Measurements from ENCODE around the gene LIPN. TPM values are rescaled to one million over a fixed set of nuclear protein-coding genes. Genes with fewer than 3 reads are reported as not detected.

Gene LIPN
- not detected for polyA plus RNA-seq (2012; ENCODE audit: insufficient read length, low read depth)

DNA sequence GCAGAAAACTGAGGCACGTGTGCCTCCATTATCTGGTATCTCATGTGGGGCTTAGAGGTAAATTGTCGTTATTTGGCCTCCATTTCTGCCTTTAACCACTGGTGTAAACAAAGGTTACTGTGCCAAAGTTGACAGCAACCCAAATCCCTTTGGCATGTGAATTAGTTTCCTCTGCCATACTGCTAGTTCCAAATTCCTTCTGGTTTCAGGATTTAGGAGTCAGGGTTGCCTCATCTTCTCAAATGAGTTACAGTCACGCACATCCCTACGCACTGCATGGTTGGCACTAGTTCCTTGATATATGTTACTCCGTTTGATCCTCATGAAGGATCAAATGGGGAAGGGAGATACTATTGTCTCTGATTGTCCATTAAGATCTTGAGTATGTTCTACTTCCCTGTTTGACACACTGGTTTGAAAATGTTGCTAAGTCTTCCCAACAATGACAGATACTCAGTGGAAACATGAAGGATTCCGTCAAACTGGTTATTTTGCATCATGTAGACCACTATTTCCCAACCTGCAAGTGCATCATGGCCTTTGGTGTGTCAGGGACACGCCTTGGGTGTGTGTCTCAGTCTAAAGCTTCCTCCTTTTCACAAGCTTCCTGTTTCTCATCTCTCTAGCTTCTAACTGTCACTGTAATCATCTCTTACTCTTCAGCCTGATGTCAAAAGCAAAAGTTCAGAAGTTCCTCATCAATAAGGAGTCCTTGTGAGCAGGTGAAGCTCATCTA lies at the start of gene LIPN:
LIPN (plus strand) TSS at position 655 of the 736 bp plus-strand sequence. CDS start 1,386 bp downstream, outside the sequence.
- TF ChIP-seq TAF1 (IDR thresholded peaks at IDR 0.05; ENCODE audit: borderline replicate concordance, insufficient read depth, low read length): no peak
- TF ChIP-seq REST (IDR thresholded peaks at IDR 0.05; ENCODE audit: insufficient read depth in 1 of 2, low read depth in 2 of 2, low read length in 2 of 2): no peak
- TF ChIP-seq FOXP2 (optimal IDR thresholded peaks at IDR 0.05; ENCODE audit: borderline replicate concordance, extremely low read depth, extremely low read length, insufficient read depth): no peak
- TF ChIP-seq SIN3A (IDR thresholded peaks at IDR 0.05; ENCODE audit: borderline replicate concordance, insufficient read depth, low read length): no peak
- no peak for TF ChIP-seq POLR2AphosphoS5 (IDR thresholded peaks at IDR 0.05; ENCODE audit: low read depth, low read length)

- TF ChIP-seq POLR2AphosphoS5 (IDR thresholded peaks at IDR 0.05; ENCODE audit: low read depth, low read length) (no peak), TAF1 (IDR thresholded peaks at IDR 0.05; ENCODE audit: borderline replicate concordance, insufficient read depth, low read length) (no peak), SIN3A (IDR thresholded peaks at IDR 0.05; ENCODE audit: borderline replicate concordance, insufficient read depth, low read length) (no peak), FOXP2 (optimal IDR thresholded peaks at IDR 0.05; ENCODE audit: borderline replicate concordance, extremely low read depth, extremely low read length, insufficient read depth) (no peak), REST (IDR thresholded peaks at IDR 0.05; ENCODE audit: insufficient read depth in 1 of 2, low read depth in 2 of 2, low read length in 2 of 2) (no peak)
These were observed 44.3 kb upstream of the LIPN start for GRCh38 chr10:88715517-88715916.

DNA sequence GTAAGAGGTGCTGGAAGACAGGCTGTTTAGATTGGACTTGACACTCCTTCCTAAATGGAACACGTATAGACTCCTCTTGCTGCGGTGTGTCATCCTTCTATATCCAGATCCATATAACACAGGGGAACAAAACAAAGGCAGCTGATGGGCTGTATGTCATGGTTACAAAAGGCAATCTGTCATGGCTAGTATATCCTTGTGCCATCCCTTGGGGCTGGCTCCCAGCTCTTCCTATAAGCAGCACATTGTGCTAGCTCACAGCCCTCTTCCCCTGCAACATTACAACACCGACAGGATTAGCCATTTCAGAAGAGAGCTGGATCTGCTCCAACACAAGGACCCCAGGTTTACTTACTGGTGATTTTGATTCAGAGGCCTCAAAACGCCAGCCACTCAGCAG lies 38.4 kb upstream of the LIPN start:
- TF ChIP-seq TAF1 (IDR thresholded peaks at IDR 0.05; ENCODE audit: borderline replicate concordance, insufficient read depth, low read length): no peak
- TF ChIP-seq POLR2AphosphoS5 (IDR thresholded peaks at IDR 0.05; ENCODE audit: low read depth, low read length): no peak
- TF ChIP-seq REST (IDR thresholded peaks at IDR 0.05; ENCODE audit: insufficient read depth in 1 of 2, low read depth in 2 of 2, low read length in 2 of 2): no peak
- TF ChIP-seq SIN3A (IDR thresholded peaks at IDR 0.05; ENCODE audit: borderline replicate concordance, insufficient read depth, low read length): no peak
- no peak for TF ChIP-seq FOXP2 (optimal IDR thresholded peaks at IDR 0.05; ENCODE audit: borderline replicate concordance, extremely low read depth, extremely low read length, insufficient read depth)

GRCh38 chr10:88725798-88726197 lies 34.0 kb upstream of the LIPN start:
- TF ChIP-seq TAF1 (IDR thresholded peaks at IDR 0.05; ENCODE audit: borderline replicate concordance, insufficient read depth, low read length) (no peak), REST (IDR thresholded peaks at IDR 0.05; ENCODE audit: insufficient read depth in 1 of 2, low read depth in 2 of 2, low read length in 2 of 2) (no peak), SIN3A (IDR thresholded peaks at IDR 0.05; ENCODE audit: borderline replicate concordance, insufficient read depth, low read length) (no peak), FOXP2 (optimal IDR thresholded peaks at IDR 0.05; ENCODE audit: borderline replicate concordance, extremely low read depth, extremely low read length, insufficient read depth) (no peak), POLR2AphosphoS5 (IDR thresholded peaks at IDR 0.05; ENCODE audit: low read depth, low read length) (no peak)

Measured in PFSK-1 (cell line).